GM18508 (cell line): ENCODE measurements around the gene HOXB2.

Experiments used
- ATAC-seq: cut with Tn5 transposase; IDR thresholded peaks from one replicate; pipeline ENCODE4 v1.9.1; 2021; ENCODE audit warnings: moderate number of reproducible peaks; ENCODE audit not compliant: insufficient read depth, unreplicated experiment

Gene HOXB2

DNA sequence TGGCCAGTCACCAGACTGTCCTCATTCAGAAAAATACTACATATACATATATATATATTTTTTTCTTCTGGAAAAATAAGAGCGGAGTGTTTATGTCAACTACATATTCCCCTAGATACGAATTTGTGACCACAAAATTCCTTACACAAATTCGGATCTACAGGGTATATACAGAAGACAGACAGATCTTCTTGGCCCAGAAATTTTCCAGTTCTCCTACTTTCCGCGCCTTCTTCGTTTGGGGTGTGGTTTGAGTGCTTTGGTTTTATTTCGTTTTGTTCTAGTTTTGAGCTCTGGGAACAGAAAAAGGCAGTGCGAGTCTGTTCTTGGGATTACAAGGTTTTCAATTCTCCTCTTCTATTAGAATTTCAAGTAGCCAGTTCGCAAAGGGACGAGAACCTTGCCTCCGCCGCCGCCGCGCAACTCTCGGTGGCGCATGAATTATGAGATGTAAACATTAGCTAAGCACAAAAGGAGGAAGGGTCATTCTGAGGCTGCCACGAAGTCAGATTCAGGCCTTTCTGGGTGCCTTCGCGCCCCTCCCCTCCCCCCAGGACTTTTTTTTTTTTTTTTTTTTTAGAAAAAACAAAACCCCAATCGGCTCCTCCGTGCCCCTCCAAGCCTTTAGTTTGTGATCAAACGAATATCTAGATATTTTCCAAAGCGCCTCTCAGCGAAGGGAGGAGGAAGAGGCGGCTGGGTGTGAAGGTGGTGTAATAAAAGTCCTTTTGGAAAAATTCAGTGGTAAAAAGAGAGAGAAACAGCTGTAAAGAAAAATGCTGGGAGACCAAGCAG is 35.0 kb upstream of the HOXB2 start:
- no peak for ATAC-seq

DNA sequence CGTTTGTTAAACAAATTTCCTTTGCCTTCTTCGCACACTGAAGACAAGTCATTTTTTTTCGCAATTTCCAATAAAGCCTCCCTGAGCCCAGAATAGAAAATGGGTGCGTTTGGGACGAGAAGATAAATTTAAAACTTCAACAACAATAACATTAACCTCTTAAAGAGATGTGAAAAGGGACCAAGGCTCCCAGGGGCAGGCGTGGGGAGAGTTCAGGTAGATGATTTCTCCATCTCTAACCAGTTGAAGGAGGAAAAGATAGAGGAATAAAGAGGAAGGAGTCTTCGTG is 34.5 kb upstream of the HOXB2 start:
- ATAC-seq = no peak

DNA sequence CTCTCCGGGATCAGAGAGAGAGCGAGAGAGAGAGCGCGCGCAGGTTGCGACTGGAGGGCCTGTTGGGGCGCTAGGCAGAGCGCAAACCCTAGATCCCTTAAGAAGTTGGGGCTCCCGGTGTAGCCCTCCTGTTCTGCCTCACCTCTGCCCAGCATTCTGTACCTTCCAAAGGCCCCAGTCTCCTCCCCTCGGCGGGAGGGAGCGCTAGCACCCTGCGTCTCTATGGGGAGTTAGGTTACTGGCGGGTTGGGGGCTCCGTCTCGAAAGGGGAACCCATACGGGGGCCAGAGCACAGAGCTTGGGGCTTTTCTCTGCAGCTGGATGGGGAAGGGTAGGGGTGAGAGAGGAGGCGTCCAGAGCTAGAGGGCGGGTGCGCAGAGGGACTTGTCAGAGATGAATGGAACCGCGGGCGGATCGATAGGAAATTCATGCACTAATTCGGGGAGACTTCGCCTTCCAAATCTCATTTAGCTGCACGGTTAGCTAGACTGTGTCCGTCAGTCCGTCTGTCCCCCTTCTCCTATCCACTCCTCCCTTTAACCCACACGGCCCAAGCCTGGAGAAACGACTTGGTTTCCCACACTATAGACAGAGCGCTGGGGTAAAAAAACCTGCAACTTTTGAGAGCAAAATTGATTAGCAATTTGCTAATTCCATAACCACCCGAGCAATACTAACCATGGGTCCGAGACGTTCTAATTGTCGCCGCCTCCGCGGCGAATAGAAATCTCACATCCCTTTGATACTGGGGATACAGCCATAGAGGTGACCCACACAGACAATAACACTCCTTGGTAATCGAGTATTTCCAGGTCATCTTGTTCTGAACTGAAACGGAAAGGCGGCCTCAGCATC is 33.9 kb upstream of the HOXB2 start:
- no peak for ATAC-seq

DNA sequence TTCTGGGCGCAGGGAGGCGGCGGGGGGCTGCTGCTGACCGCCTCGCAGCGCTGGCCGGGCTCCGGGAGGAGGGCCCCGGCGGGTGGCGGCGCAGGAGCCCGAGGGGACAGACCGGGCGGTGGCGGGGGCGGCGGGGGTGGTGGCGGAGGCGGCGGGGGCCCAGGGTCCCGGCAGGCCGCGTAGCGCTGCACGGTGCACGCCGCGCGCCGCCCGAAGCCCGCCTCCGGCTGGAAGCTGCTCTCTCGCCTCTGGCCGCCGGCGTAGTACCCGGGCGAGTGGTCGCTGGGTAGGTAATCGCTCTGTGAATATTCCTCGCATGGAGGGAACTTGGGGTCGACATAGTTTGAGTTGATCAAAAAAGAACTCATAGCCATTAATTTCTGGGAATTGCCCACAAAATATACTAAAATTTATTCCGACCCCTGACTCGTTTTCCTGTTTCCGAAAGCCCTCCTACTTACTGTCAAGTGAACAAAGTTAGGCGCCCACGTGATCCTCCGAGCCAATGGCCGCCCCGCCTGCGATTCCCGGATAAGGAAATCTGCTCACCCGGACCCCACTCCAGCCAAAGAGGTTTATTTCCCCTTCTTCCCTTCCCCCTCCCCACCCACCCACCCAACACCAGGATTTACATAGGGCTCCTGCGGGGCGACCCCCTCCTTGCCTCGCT is 33.2 kb upstream of the HOXB2 start, which contains the start of gene HOXB4:
HOXB4 (minus strand) TSS at position 405 of the 670 bp plus-strand sequence; CDS start at position 374, 31 bp downstream.
- ATAC-seq = no peak

DNA sequence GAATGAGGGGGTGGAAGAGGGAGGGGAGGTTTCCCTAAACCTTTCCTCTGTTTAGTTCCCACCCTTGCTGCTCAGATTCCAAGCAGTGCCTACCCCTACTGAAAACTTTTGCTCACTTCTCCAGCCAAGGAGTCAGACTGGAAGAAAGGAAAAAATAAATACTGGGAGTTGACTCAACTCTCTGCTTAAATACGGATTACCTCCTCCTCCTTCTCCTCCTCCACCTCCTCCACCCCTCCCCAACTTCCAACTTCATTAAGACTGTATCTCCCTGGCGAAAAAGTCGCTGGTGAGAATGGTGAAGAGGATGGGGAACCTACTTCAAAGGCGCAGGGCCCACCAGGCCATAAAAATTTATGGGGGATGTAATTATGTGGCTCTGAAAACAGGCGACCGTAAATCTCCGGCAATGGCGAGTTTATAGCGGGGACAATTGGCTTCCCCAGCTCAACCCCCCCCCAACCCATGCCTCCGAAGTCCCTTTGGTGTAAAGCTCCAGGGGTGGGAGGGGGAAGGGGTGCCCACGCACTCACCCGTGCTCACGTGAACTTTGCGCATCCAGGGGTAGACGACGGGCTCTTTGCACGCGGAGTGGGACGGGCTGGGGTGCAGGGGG is 32.5 kb upstream of the HOXB2 start:
- no peak for ATAC-seq

GRCh38 chr17:48576479-48577309 is 31.8 kb upstream of the HOXB2 start:
- no peak for ATAC-seq

- no peak for ATAC-seq
These were observed 31.0 kb upstream of the HOXB2 start for GRCh38 chr17:48575673-48576478.

- ATAC-seq = no peak
These were observed 30.2 kb upstream of the HOXB2 start for GRCh38 chr17:48575066-48575582.

DNA sequence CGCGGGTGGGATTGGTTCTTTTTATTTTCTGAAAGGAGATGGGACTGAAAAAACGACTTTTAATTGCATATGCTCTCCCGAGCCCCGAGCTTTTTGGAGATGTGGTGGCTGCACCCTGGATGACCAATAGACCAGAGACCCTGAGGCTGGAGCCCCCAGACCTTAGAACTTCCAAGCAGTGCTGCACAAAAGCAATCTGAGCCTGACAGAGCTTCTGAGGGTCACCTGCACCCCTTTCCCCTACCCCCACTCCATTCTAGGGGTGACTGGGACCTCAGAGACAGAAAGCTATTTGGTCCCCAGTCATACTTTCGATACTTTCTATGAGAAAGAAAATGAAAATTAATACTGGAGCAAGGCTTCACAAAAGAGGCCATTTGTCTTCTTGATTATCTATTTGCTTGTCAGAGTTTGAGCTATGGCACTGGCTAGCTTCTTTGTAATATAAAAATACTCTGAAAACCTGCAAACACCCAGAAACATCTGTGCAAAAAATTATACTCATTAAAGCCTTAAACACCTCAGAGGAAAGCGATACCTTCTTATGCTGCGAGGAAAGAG is 29.7 kb upstream of the HOXB2 start:
- no peak for ATAC-seq

DNA sequence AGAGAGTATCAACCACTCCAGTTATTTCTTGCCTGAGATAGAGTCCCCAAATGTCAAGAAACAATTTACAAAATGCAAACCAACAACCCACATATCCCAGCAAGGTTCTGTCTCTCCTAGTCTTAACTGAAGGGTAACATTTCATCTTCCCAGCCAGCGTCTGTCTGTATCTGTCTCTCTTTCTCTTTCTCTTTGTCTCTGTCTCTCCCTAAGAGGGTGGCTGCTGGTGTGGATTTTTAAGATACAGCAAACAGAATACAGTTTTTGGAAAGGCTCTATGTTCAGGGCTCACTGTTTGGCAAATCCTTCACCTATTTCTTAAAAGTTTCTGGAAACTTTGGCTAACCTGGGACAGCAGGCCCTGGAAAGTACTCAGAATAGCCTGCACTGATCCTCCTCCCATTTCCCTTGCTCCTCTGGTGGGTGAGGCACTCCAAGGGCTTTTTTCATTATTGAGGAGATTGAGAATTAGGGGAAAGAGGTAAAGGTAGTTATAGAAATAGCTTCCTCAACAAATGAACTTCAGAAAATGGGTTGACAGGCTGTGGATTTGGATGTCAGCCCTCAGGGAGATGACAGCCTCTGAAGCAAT is 27.0 kb upstream of the HOXB2 start:
- ATAC-seq = no peak

DNA sequence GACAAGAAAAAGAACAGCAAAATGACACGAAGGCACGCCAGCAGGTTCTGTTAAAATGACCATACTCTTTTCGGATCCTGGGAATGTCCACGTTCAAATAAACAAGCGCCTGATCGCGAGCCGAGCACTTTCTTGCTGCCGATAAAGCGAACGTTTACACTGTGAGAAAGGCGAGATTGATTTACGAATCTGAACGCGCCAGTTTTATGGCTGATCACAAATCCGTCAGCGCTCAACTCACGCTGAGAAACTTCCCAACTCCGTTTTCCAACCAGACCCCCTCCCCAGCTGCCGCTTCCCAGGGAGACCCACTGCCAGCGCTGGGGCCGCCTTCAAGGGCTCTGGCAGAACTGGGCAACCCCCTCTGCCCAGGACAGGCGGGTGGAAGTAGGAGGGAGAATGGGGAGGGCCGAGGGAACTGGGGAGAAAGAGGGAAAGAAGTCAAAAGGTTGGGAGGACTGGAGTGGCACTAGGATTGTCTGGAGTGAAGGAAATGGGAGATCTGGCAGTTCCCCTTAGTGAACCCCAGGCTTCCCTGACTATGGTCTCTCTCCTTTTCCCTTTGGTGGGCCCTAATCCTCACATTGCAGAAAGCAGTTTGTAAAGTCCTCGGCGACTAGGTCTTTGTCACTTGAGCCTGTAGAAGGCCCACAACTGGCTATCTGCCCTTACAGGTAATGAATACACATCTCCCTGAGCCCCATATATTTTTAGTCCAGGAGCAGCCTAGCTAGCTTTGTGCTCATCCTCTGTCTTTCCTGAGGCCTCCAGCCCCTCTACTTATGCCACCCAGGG is 26.3 kb upstream of the HOXB2 start:
- no peak for ATAC-seq

- no peak for ATAC-seq
These were observed 25.6 kb upstream of the HOXB2 start for GRCh38 chr17:48570325-48571023.

DNA sequence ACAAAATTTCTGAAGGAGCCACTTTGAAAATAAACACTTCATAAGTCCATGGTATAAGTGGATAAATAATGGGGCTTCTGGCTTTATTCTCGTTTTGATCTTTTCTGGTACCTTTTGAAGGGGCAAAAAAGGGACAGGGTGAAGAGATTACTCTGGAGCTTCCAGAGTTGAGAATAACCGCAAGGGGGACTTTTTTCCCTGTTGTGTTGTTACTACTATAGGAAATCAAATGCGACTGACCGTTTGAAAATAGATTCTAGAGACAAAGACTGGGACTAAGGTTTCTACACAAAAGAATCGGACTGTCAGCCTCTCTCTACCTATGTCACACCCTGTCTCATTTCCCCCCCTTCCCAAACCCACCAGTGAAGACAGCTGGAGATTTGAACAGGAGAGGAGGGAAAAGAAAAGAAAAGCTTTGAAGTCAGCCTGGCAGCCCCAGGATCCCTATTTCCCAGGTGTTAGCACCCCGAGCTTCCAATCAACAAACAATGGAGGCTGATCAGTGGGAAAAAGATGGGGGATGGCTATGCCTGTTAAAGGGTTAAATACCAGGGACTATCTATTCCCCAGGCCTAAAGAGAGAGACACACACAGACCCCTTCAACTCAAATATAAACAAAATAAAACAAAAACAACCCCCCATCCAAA is 24.9 kb upstream of the HOXB2 start:
- ATAC-seq = no peak

GRCh38 chr17:48569240-48569582 is 24.3 kb upstream of the HOXB2 start:
- ATAC-seq = no peak

DNA sequence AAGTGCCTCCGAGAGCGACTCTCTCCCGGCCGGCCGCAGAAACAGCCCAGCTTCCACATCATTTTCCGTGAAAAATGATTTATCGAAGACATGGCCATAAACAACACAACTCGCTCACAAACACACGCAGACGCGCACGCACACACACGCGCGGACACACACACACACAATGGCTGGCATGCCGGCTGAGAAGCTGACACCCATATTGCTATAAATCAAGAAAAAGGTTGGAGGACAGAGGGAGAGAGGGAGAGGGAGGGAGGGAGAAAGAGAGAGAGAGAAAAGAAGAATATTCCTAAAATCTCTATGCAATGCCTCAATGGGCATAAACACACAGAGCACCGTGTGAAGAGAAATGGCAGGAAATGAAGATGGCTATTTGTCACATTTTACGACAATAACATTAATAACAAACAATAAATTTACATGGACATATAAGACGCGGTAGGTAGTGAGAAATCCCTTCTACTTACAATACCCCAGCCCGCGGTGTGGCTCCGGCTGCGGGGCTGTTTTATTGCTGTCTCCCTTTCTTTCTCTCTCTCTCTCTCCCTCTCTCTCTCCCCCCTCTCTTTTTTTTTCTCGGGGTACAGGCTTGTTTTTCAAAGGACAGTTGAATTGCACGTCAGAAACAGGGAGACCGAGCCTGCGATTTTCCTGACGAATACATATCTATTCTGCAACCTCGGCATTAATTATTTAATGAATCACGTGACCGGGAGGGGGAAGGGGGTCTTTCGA is 23.8 kb upstream of the HOXB2 start:
- no peak for ATAC-seq
